IPS-18c (cell line): ENCODE results near the gene COMP.

Experiments used
- H3K4me3 ChIP-seq: 2 replicates; pipeline ENCODE4 v1.7.0; 2013; ENCODE audit warnings: low read depth, mild to moderate bottlenecking, low read length, moderate library complexity; ENCODE audit not compliant: insufficient read depth
- H3K9me3 ChIP-seq: one replicate; pipeline ENCODE4 v1.6.1; 2013; ENCODE audit warnings: mild to moderate bottlenecking, low read length, moderate library complexity; ENCODE audit not compliant: control insufficient read depth, insufficient read depth

Gene COMP

GRCh38 chr19:18763674-18764590 is 27.2 kb downstream of the COMP start:
- no peaks in the 10 kb centered on the region for H3K9me3 ChIP-seq
- no peak overlapping the region for H3K4me3 ChIP-seq

GRCh38 chr19:18762125-18763023 is 28.7 kb downstream of the COMP start:
- no peaks in the 10 kb centered on the region for H3K9me3 ChIP-seq
- no peak overlapping the region for H3K4me3 ChIP-seq

GRCh38 chr19:18761531-18762110 is 29.5 kb downstream of the COMP start:
- no peak overlapping the region for H3K4me3 ChIP-seq

DNA sequence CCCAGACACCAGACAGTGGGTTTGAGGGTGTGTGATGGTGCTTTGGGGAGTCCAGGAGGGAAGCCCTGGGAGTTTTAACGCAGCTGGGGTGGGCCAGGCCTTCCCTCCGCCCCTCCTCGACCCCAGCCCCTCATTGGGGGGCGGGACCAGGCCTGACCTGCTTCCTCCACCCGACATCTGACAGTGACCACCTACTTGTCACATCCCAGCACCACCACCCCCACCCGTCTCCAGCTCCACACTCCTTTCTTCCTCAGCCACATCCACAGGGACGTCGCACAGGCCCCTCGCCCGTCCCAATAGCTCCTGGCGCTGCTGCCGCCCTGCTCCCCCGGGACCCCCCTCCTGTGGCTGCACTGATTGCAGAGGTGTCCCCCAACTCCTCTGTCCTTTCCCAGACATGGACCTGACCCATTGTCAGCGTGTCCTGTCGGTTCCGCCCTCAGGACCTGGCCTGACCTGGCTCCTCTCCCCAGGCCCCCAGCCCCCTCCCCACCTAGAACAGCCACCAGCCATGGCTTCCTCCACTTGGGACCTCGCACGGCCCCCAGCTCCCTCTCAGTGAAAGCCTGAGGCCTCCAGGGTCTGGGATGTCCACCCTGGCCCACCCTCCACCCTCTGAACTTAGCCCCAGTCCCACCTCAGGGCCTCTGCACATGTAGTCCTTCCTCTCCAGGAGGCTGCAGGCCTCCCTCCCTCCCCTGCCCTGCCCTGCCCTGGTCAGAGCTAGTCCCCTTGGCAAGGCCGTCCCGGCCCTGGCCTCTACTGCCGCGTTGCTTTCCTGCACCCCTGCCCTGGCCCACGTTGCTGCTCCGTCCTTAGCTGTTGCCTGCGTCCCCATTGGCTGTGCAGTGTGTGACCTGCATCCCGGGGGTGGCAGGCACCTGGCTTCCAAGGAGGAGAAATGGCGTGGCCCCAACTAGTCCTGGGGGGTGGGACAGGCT is 30.4 kb downstream of the COMP start:
- Histone ChIP-seq H3K4me3 (no peak overlapping the region), H3K9me3 (no peaks in the 10 kb centered on the region)

More at GRCh38 chr19:18761531-18762110, 29.5 kb downstream of the COMP start:
- H3K9me3 ChIP-seq = no peaks in the 10 kb centered on the region

DNA sequence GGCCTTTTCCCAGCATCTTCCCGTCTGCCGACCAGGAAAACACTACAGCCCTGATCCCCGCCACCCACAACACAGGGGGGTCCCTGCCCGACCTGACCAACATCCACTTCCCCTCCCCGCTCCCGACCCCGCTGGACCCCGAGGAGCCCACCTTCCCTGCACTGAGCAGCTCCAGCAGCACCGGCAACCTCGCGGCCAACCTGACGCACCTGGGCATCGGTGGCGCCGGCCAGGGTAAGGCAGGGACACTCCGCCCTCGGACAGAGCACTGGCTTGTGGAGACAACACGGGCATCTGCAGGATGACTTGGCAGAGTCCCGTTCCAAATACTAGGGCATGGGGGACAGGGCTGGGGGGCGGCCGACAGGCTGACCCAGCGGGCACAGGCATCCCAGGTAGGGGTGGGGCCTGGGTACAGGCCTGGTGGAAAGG is 31.1 kb downstream of the COMP start:
- Histone ChIP-seq H3K4me3 (no peak overlapping the region), H3K9me3 (no peaks in the 10 kb centered on the region)

- H3K9me3 ChIP-seq = no peaks in the 10 kb centered on the region
Measured at GRCh38 chr19:18759304-18759994, 31.7 kb downstream of the COMP start.

DNA sequence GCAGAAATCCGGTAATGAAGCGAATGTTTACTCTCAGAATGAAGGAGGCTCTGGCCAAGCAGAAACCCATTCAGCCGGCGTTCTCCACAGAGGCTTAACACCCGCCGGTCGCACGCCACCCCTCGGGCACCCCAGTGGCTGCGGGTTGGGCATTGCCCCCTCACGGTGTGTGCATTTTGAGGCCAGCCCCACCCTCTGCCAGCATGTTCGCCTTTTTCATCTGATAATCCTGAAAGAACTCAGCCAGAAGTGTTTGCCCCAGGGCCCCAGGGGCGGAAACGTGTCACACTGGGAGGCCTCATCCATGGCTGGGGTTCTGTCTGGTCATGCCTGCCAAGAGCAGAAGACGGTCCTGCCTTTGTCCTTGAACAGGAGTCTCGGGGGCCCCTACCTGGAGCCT is 34.2 kb downstream of the COMP start:
- Histone ChIP-seq H3K9me3 (no peaks in the 10 kb centered on the region), H3K4me3 (no peak overlapping the region)

More at GRCh38 chr19:18759304-18759994, 31.7 kb downstream of the COMP start:
- no peak overlapping the region for H3K4me3 ChIP-seq

- no peaks in the 10 kb centered on the region for H3K9me3 ChIP-seq
Measured at GRCh38 chr19:18754501-18754900, 36.6 kb downstream of the COMP start.

GRCh38 chr19:18751571-18751970 is 39.5 kb downstream of the COMP start:
- Histone ChIP-seq H3K4me3 (no peak overlapping the region), H3K9me3 (no peaks in the 10 kb centered on the region)

More at GRCh38 chr19:18754501-18754900, 36.6 kb downstream of the COMP start:
- no peak overlapping the region for H3K4me3 ChIP-seq

- no peak overlapping the region for H3K4me3 ChIP-seq
- no peaks in the 10 kb centered on the region for H3K9me3 ChIP-seq
Measured at GRCh38 chr19:18750295-18750970, 40.7 kb downstream of the COMP start.

- Histone ChIP-seq H3K9me3 (no peaks in the 10 kb centered on the region), H3K4me3 (no peak overlapping the region)
Measured at GRCh38 chr19:18749362-18750231, 41.5 kb downstream of the COMP start.

DNA sequence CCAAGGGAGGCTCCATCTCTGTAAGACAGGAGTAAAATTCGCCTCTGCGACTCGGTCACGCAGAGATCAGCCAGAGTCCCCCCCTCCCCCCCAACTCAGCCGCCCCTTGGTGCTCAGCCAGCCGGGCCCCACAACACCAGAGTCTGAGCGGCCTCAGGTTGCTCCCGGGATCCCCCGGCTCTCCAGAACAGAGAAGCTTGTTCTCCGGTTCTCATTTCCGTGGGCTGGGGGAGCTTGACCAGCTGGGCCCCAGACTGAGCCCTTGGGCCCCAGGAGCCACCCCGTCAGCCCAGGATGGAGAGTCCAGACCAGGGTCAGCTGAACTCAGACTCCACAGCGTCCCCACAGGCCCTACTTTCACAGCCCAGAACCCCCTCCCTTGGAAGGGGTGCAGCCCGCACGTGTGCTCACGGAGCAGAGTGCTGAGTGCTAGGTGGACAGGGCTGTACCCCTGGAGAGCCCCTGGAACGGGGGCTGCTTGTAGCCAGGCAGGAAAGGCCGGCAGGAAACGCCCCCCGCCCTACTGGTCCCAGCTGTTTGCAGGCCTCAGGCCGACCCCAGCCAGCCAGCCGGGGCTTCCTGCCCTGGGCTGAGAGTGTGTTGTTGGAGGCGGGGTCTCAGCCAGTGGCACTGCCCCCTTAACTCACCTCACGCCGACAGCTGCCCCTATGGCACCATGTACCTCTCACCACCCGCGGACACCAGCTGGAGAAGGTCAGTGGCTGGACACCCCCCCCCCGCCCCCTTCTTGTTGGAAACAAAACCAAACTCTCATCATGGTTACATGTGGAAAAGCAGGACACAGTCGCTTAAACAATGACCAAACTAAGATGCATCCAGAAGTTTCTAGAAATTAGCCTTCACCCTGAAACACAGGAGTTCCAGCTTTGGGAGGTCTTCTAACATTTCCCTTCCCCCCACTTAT is 44.4 kb downstream of the COMP start:
- Histone ChIP-seq H3K9me3 (no peaks in the 10 kb centered on the region), H3K4me3 (no peak overlapping the region)

- Histone ChIP-seq H3K4me3 (no peak overlapping the region), H3K9me3 (no peaks in the 10 kb centered on the region)
Measured at GRCh38 chr19:18745931-18746330, 45.2 kb downstream of the COMP start.
